Thyroid gland (tissue), 4 donors: Measurements from ENCODE around the gene HPGDS. TPM values are rescaled to one million over a fixed set of nuclear protein-coding genes. Genes with fewer than 3 reads are reported as not detected.

Experiments
- DNase-seq, 2 donors: peaks; one replicate each; pipeline ENCODE4 v3.0.0-alpha.2; 2019
- H3K27ac ChIP-seq, 3 donors: fragments of 200-600 bp; sonication (generic); 1 replicate in 2 of 3; 2 replicates in 1 of 3; pipeline ENCODE4 v1.5.1; 2016 to 2019; ENCODE audit warnings: mild to moderate bottlenecking in 1 of 3, moderate library complexity in 1 of 3
- H3K27me3 ChIP-seq: fragments of 200-600 bp; sonication (generic); one replicate; pipeline ENCODE4 v1.5.1; 2019
- H3K36me3 ChIP-seq, 2 donors: fragments of 200-600 bp; sonication (generic); one replicate each; pipeline ENCODE4 v1.5.1; 2016 to 2019
- H3K4me1 ChIP-seq, 2 donors: fragments of 200-600 bp; sonication (generic); one replicate each; pipeline ENCODE4 v1.5.1; 2017 to 2019
- H3K4me3 ChIP-seq, 3 donors: fragments of 200-600 bp; sonication (generic); replicated peaks in 1 of 3; 1 replicate in 2 of 3; 2 replicates in 1 of 3; pipeline ENCODE4 v1.5.1; 2016; ENCODE audit warnings: mild to moderate bottlenecking in 1 of 3
- H3K9me3 ChIP-seq: fragments of 200-600 bp; sonication (generic); one replicate; pipeline ENCODE4 v1.5.1; 2017
- CTCF ChIP-seq, 6 experiments: fragments of 200-600 bp in 3 of 6; fragments of 450-650 bp in 3 of 6; sonication (generic) in 3 of 6; IDR thresholded peaks; one replicate each; pipeline ENCODE4 v1.5.1; 2016 to 2019; ENCODE audit warnings: antibody characterized with exemption in 6 of 6, mild to moderate bottlenecking in 2 of 6, inconsistent platforms in 1 of 6, moderate library complexity in 1 of 6
- POLR2A ChIP-seq, 2 donors: fragments of 450-650 bp; IDR thresholded peaks; one replicate each; pipeline ENCODE4 v1.6.1; 2017; ENCODE audit warnings: antibody characterized with exemption in 2 of 2, mild to moderate bottlenecking in 2 of 2, moderate library complexity in 1 of 2
- WGBS, 2 donors: methylation state at CpG; one replicate each; pipeline ENCODE4 v1.1.5; 2017; 5-methylcytosine and 5-hydroxymethylcytosine counted together
- intact Hi-C: fragments of 100-400 bp; cut with DNase I; formaldehyde crosslinking; loops from one replicate; pipeline ENCODE4 v1.15.1; 2023
- total RNA-seq, 4 donors: library from RNA; depleted of rRNA; stranded (reverse); fragments of >200 nt; gene quantifications; one replicate each; pipeline ENCODE4 v1.2.3, GENCODE V29; 2016

HPGDS gene
- total RNA-seq, 4 donors from 2014 or later: 0.67 TPM; not detected in 3

DNA sequence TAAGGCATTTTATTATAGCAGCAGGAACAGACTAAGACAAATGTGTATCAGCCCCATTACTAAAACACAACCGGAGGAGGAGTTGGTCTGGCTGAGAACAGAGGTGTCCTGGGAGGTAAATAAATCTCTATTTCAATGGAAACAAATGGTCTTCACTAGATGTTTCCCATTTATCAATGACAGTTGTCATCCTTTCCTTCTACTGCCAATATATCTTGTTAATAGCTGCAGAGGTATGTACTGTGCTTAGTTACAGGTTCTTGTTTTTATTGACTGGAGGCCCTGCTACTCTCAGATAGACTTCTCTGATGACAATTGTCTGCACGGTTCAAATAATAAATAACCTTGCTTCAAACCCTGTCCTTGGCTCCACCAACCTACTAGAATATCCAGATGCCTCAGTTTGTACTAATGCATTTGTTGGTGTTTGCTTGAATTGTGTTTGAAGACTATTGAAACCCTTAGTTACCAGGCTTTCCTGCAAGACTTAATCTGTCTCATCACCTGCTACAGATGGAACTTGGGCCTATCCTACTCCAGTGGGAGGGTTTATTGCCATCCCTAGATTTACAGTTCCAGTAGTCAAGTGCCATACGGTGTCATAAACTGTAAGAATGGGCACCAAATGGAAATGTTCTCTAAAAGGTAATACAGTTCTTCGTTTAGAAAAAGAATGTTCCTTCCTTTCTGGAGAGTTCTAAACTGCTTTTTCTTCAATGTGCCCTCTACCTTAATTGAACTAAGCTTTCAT, 29.8 kb upstream of the HPGDS start:
- H3K27me3 ChIP-seq: no peaks in the 10 kb centered on the region
- no peak overlapping the region for H3K27ac ChIP-seq
- no peaks in the 10 kb centered on the region for H3K36me3 ChIP-seq
- intact Hi-C loops: no loop called here
- H3K4me1 ChIP-seq: no peaks in the 10 kb centered on the region
- 90 to 92% methylated on average over 4 of the region's 4 CpGs for WGBS, 2 donors
- no peaks in the 10 kb centered on the region for H3K9me3 ChIP-seq
- no peak overlapping the region for H3K4me3 ChIP-seq
- TF ChIP-seq POLR2A (IDR thresholded peaks at IDR 0.05) (no peak), CTCF (IDR thresholded peaks at IDR 0.05) (no peak)
- DNase-seq: no peak

- H3K36me3 ChIP-seq: no peaks in the 10 kb centered on the region
- H3K4me3 ChIP-seq: no peak overlapping the region
- intact Hi-C loops: no loop called here
- TF ChIP-seq CTCF (IDR thresholded peaks at IDR 0.05): no peak
- no peak for TF ChIP-seq POLR2A (IDR thresholded peaks at IDR 0.05)
- no peaks in the 10 kb centered on the region for H3K4me1 ChIP-seq
- no peaks in the 10 kb centered on the region for H3K9me3 ChIP-seq
- no peak overlapping the region for H3K27ac ChIP-seq
- no peaks in the 10 kb centered on the region for H3K27me3 ChIP-seq
- no peak for DNase-seq
Observed at GRCh38 chr4:94371290-94371689, 28.7 kb upstream of the HPGDS start.

GRCh38 chr4:94370533-94371254, 28.1 kb upstream of the HPGDS start:
- intact Hi-C loops: no loop called here
- no peaks in the 10 kb centered on the region for H3K4me1 ChIP-seq
- H3K27me3 ChIP-seq: no peaks in the 10 kb centered on the region
- WGBS, 2 donors: 82 to 88% methylated on average over 6 of the region's 6 CpGs
- H3K4me3 ChIP-seq: no peak overlapping the region
- H3K9me3 ChIP-seq: no peaks in the 10 kb centered on the region
- no peaks in the 10 kb centered on the region for H3K36me3 ChIP-seq
- TF ChIP-seq CTCF (IDR thresholded peaks at IDR 0.05) (no peak), POLR2A (IDR thresholded peaks at IDR 0.05) (no peak)
- H3K27ac ChIP-seq: no peak overlapping the region
- DNase-seq: no peak

DNA sequence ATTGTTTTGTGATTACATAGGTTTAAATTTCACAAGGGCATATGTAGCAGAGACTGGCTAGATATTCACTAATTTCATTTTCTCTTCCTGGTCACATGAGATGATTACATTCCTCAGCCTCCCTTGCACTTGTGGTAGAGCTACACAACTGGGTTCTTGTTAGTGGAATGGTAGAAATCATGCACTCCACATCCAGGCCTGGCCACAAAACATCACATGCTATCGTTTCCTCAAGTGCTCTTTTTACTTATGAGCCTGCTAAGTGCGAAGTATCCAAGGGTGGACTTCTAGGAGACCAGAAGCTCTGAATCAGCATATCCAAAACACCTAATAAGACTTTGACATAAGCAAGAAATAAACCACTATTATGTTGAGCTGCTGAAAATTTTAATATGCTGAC, 26.4 kb upstream of the HPGDS start:
- WGBS, 2 donors: 72 to 82% methylated on average over 2 of the region's 2 CpGs
- DNase-seq: no peak
- no peaks in the 10 kb centered on the region for H3K27me3 ChIP-seq
- no peak overlapping the region for H3K27ac ChIP-seq
- TF ChIP-seq CTCF (IDR thresholded peaks at IDR 0.05): no peak
- TF ChIP-seq POLR2A (IDR thresholded peaks at IDR 0.05): no peak
- H3K9me3 ChIP-seq: no peaks in the 10 kb centered on the region
- H3K4me3 ChIP-seq: no peak overlapping the region
- no peaks in the 10 kb centered on the region for H3K4me1 ChIP-seq
- H3K36me3 ChIP-seq: no peaks in the 10 kb centered on the region
- intact Hi-C loops: no loop called here

DNA sequence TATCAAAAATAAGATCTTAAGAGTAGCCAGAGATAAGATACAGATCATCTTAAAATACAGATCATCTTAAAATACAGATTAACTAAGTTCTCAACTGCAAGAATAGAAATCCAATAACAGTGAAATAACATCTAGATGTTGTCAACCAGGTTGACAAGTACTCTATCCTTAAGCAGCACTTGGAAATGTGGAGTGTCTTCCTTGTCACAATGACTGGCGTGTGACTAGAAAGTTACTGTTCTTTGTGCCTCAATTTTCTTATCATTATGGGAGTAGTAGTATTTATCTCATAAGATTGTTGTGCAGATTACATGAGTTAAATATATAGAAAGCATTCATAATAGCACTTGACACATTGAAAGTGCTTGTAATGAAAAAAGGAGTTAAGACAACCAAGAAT, 25.8 kb upstream of the HPGDS start:
- 84 to 88% methylated on average over 1 of the region's 1 CpG for WGBS, 2 donors
- Histone ChIP-seq H3K36me3 (no peaks in the 10 kb centered on the region), H3K9me3 (no peaks in the 10 kb centered on the region), H3K27ac (no peak overlapping the region), H3K27me3 (no peaks in the 10 kb centered on the region), H3K4me1 (no peaks in the 10 kb centered on the region), H3K4me3 (no peak overlapping the region)
- intact Hi-C loops: no loop called here
- TF ChIP-seq CTCF (IDR thresholded peaks at IDR 0.05) (no peak), POLR2A (IDR thresholded peaks at IDR 0.05) (no peak)
- DNase-seq: no peak
